Measurements from ENCODE around the gene BNIP3. TPM values are rescaled to one million over a fixed set of nuclear protein-coding genes. Genes with fewer than 3 reads are reported as not detected.
A peak's percentile ranks its signal among the peaks of the same experiment; 100 is the strongest.

BNIP3 gene
- total RNA-seq, 8 experiments from 2014 or later, result 21.6 to 190 (median 61.0) TPM

- in situ Hi-C loops (cut with MboI; ENCODE audit: low pct_unique_long_range_greater_than_20kb in 2 of 9, low sequenced_read_pairs in 9 of 9, unreplicated experiment in 9 of 9), result no loop called here
- 80 to 100% (median 96%) methylated on average over 1 to 5 of the region's 7 CpGs; no CpG with 5 or more reads in 1 of the 10 experiments for WGBS, 10 experiments
- no peak overlapping the region for H3K27ac ChIP-seq
- ATAC-seq (replicated peaks in 6 of 8), result no peak
- H3K4me1 ChIP-seq (replicated peaks in 1 of 2), result peaks cover 3 to 9% of the 10 kb centered on the region in 2 donors
- H3K4me3 ChIP-seq, result no peak overlapping the region
Measured at GRCh38 chr10:131971591-131971990, 10.1 kb downstream of the BNIP3 start.

GRCh38 chr10:131970946-131971345, 10.8 kb downstream of the BNIP3 start:
- H3K27ac ChIP-seq, result no peak overlapping the region
- in situ Hi-C loops (cut with MboI; ENCODE audit: low pct_unique_long_range_greater_than_20kb in 2 of 9, low sequenced_read_pairs in 9 of 9, unreplicated experiment in 9 of 9), result no loop called here
- peaks cover 3% of the 10 kb centered on the region in 2 donors for H3K4me1 ChIP-seq (replicated peaks in 1 of 2)
- no peak for ATAC-seq (replicated peaks in 6 of 8)
- WGBS, 10 experiments, result 89 to 100% (median 95%) methylated on average over 1 to 9 of the region's 18 CpGs; no CpG with 5 or more reads in 2 of the 10 experiments
- H3K4me3 ChIP-seq, result no peak overlapping the region

GRCh38 chr10:131968949-131969348, 12.8 kb downstream of the BNIP3 start:
- ATAC-seq (replicated peaks in 6 of 8), result no peak
- peaks cover 0 to 3% of the 10 kb centered on the region in 2 donors for H3K4me1 ChIP-seq (replicated peaks in 1 of 2)
- no peak overlapping the region for H3K4me3 ChIP-seq
- no peak overlapping the region for H3K27ac ChIP-seq
- in situ Hi-C loops (cut with MboI; ENCODE audit: low pct_unique_long_range_greater_than_20kb in 2 of 9, low sequenced_read_pairs in 9 of 9, unreplicated experiment in 9 of 9), result no loop called here
- 76 to 100% (median 97%) methylated on average over 1 to 10 of the region's 13 CpGs; no CpG with 5 or more reads in 2 of the 10 experiments for WGBS, 10 experiments

- in situ Hi-C loops (cut with MboI; ENCODE audit: low pct_unique_long_range_greater_than_20kb in 2 of 9, low sequenced_read_pairs in 9 of 9, unreplicated experiment in 9 of 9), result no loop called here
- no peak for ATAC-seq (replicated peaks in 6 of 8)
- 50 to 100% (median 93%) methylated on average over 1 to 9 of the region's 9 CpGs; no CpG with 5 or more reads in 3 of the 10 experiments for WGBS, 10 experiments
- Histone ChIP-seq H3K4me1 (replicated peaks in 1 of 2) (no peaks in the 10 kb centered on the region), H3K4me3 (no peak overlapping the region), H3K27ac (no peak overlapping the region)
Measured at GRCh38 chr10:131964298-131964697, 17.4 kb downstream of the BNIP3 start.

GRCh38 chr10:131963811-131964210, 17.9 kb downstream of the BNIP3 start:
- Histone ChIP-seq H3K4me1 (replicated peaks in 1 of 2) (no peaks in the 10 kb centered on the region), H3K4me3 (no peak overlapping the region), H3K27ac (no peak overlapping the region)
- in situ Hi-C loops (cut with MboI; ENCODE audit: low pct_unique_long_range_greater_than_20kb in 2 of 9, low sequenced_read_pairs in 9 of 9, unreplicated experiment in 9 of 9), result no loop called here
- 59 to 100% (median 77%) methylated on average over 2 to 8 of the region's 9 CpGs; no CpG with 5 or more reads in 3 of the 10 experiments for WGBS, 10 experiments
- ATAC-seq (replicated peaks in 6 of 8), result no peak

GRCh38 chr10:131963350-131963749, 18.4 kb downstream of the BNIP3 start:
- ATAC-seq (replicated peaks in 6 of 8), result no peak
- no peak overlapping the region for H3K27ac ChIP-seq
- H3K4me1 ChIP-seq (replicated peaks in 1 of 2), result no peaks in the 10 kb centered on the region
- no peak overlapping the region for H3K4me3 ChIP-seq
- in situ Hi-C loops (cut with MboI; ENCODE audit: low pct_unique_long_range_greater_than_20kb in 2 of 9, low sequenced_read_pairs in 9 of 9, unreplicated experiment in 9 of 9), result no loop called here
- 60 to 100% (median 92%) methylated on average over 1 to 13 of the region's 20 CpGs; no CpG with 5 or more reads in 4 of the 10 experiments for WGBS, 10 experiments

GRCh38 chr10:131961777-131962662, 19.7 kb downstream of the BNIP3 start:
- no peak overlapping the region for H3K27ac ChIP-seq
- ATAC-seq (replicated peaks in 6 of 8), result peak in 5 of 8 experiments; percentile 16 to 81 (median 71)
- H3K4me3 ChIP-seq, result no peak overlapping the region
- 4 to 98% (median 81%) methylated on average over 2 to 25 of the region's 32 CpGs; no CpG with 5 or more reads in 2 of the 10 experiments for WGBS, 10 experiments
- H3K4me1 ChIP-seq (replicated peaks in 1 of 2), result no peaks in the 10 kb centered on the region
- in situ Hi-C loops (cut with MboI; ENCODE audit: low pct_unique_long_range_greater_than_20kb in 2 of 9, low sequenced_read_pairs in 9 of 9, unreplicated experiment in 9 of 9), result no loop called here

- peak in 5 of 8 experiments; percentile 14 to 41 (median 36) for ATAC-seq (replicated peaks in 6 of 8)
- Histone ChIP-seq H3K27ac (no peak overlapping the region), H3K4me1 (replicated peaks in 1 of 2) (no peaks in the 10 kb centered on the region), H3K4me3 (no peak overlapping the region)
- in situ Hi-C loops (cut with MboI; ENCODE audit: low pct_unique_long_range_greater_than_20kb in 2 of 9, low sequenced_read_pairs in 9 of 9, unreplicated experiment in 9 of 9), result no loop called here
- 60 to 97% (median 85%) methylated on average over 1 to 10 of the region's 26 CpGs; no CpG with 5 or more reads in 6 of the 10 experiments for WGBS, 10 experiments
Measured at GRCh38 chr10:131961047-131961776, 20.5 kb downstream of the BNIP3 start.

- peak in 5 of 8 experiments; percentile 32 to 49 (median 47) for ATAC-seq (replicated peaks in 6 of 8)
Measured at GRCh38 chr10:131960631-131961046, 21.1 kb downstream of the BNIP3 start.

GRCh38 chr10:131959841-131960240, 21.9 kb downstream of the BNIP3 start:
- WGBS, 10 experiments, result 63 to 100% (median 90%) methylated on average over 1 to 15 of the region's 19 CpGs
- ATAC-seq (replicated peaks in 6 of 8), result no peak
- Histone ChIP-seq H3K4me3 (no peak overlapping the region), H3K4me1 (replicated peaks in 1 of 2) (no peaks in the 10 kb centered on the region), H3K27ac (no peak overlapping the region)
- in situ Hi-C loops (cut with MboI; ENCODE audit: low pct_unique_long_range_greater_than_20kb in 2 of 9, low sequenced_read_pairs in 9 of 9, unreplicated experiment in 9 of 9), result no loop called here

More at GRCh38 chr10:131960631-131961046, 21.1 kb downstream of the BNIP3 start:
- Histone ChIP-seq H3K27ac (no peak overlapping the region), H3K4me3 (no peak overlapping the region), H3K4me1 (replicated peaks in 1 of 2) (no peaks in the 10 kb centered on the region)
- 60 to 100% (median 93%) methylated on average over 1 to 14 of the region's 18 CpGs; no CpG with 5 or more reads in 5 of the 10 experiments for WGBS, 10 experiments
- in situ Hi-C loops (cut with MboI; ENCODE audit: low pct_unique_long_range_greater_than_20kb in 2 of 9, low sequenced_read_pairs in 9 of 9, unreplicated experiment in 9 of 9), result no loop called here

GRCh38 chr10:131955591-131956340, 26.0 kb downstream of the BNIP3 start:
- Histone ChIP-seq H3K4me3 (no peak overlapping the region), H3K27ac (no peak overlapping the region), H3K4me1 (replicated peaks in 1 of 2) (no peaks in the 10 kb centered on the region)
- WGBS, 10 experiments, result 92 to 100% (median 100%) methylated on average over 1 to 22 of the region's 38 CpGs; no CpG with 5 or more reads in 1 of the 10 experiments
- no peak for ATAC-seq (replicated peaks in 6 of 8)
- in situ Hi-C loops (cut with MboI; ENCODE audit: low pct_unique_long_range_greater_than_20kb in 2 of 9, low sequenced_read_pairs in 9 of 9, unreplicated experiment in 9 of 9), result no loop called here

- no peaks in the 10 kb centered on the region for H3K4me1 ChIP-seq (replicated peaks in 1 of 2)
- WGBS, 10 experiments, result 83 to 100% (median 93%) methylated on average over 1 to 16 of the region's 21 CpGs
- in situ Hi-C loops (cut with MboI; ENCODE audit: low pct_unique_long_range_greater_than_20kb in 2 of 9, low sequenced_read_pairs in 9 of 9, unreplicated experiment in 9 of 9), result no loop called here
- ATAC-seq (replicated peaks in 6 of 8), result no peak
- H3K4me3 ChIP-seq, result no peak overlapping the region
- no peak overlapping the region for H3K27ac ChIP-seq
Measured at GRCh38 chr10:131954356-131954965, 27.3 kb downstream of the BNIP3 start.

Data from motor neuron (in vitro differentiated cells).